Calu3 (cell line): ENCODE data around the gene CLASP1. TPM values are rescaled to one million over a fixed set of nuclear protein-coding genes. Genes with fewer than 3 reads are reported as not detected.

Source experiments
- BruUV-seq: library from RNA; stranded (reverse); fragments of 400-500 nt; replicated peaks from 2 replicates; lab custom pipeline; 2021; lab: Mats Ljungman, UMichigan
- CTCF ChIA-PET: fragments of 300-600 bp; sonication (Branson Sonifier 250); formaldehyde crosslinking; loops from one replicate; lab custom pipeline; 2022; ENCODE audit warnings: antibody characterized with exemption; lab: Charles Lee
- DNase-seq: peaks from one replicate; pipeline ENCODE4 v3.0.0; 2022
- H3K27ac Mint-ChIP-seq: one replicate; pipeline ENCODE4 v1.8.0; 2022; ENCODE audit warnings: mixed read lengths; ENCODE audit not compliant: unreplicated experiment
- H3K27me3 Mint-ChIP-seq: one replicate; pipeline ENCODE4 v1.8.0; 2022; ENCODE audit warnings: mixed read lengths; ENCODE audit not compliant: unreplicated experiment
- H3K36me3 Mint-ChIP-seq: one replicate; pipeline ENCODE4 v1.8.0; 2022; ENCODE audit warnings: mild to moderate bottlenecking, moderate library complexity, mixed read lengths; ENCODE audit not compliant: insufficient read depth, unreplicated experiment
- H3K4me1 Mint-ChIP-seq: one replicate; pipeline ENCODE4 v1.8.0; 2022; ENCODE audit warnings: mild to moderate bottlenecking, low read depth, mixed read lengths; ENCODE audit not compliant: unreplicated experiment
- H3K4me3 Mint-ChIP-seq: one replicate; pipeline ENCODE4 v1.8.0; 2022; ENCODE audit warnings: mild to moderate bottlenecking, low read depth, moderate library complexity, mixed read lengths; ENCODE audit not compliant: unreplicated experiment
- H3K9me3 Mint-ChIP-seq: one replicate; pipeline ENCODE4 v1.8.0; 2022; ENCODE audit warnings: low read depth, mixed read lengths; ENCODE audit not compliant: unreplicated experiment
- CTCF ChIP-seq: fragments of 200-600 bp; IDR thresholded peaks from one replicate; pipeline ENCODE4 v1.8.0; 2022; ENCODE audit warnings: antibody characterized with exemption; ENCODE audit not compliant: unreplicated experiment
- intact Hi-C: fragments of 100-400 bp; cut with micrococcal nuclease; formaldehyde crosslinking; loops from one replicate; pipeline ENCODE4 v1.10.0; 2022; ENCODE audit not compliant: unreplicated experiment
- total RNA-seq: library from RNA; stranded (reverse); gene quantifications from 2 replicates; pipeline ENCODE4 v1.2.3, GENCODE V29; 2022

The CLASP1 gene
- total RNA-seq, 1 experiment from 2014 or later, result 59.7 TPM

- BruUV-seq, result no TSS peak
- Mint-ChIP-seq H3K4me3 (no peak overlapping the region), H3K27ac (no peak overlapping the region), H3K4me1 (peaks cover 8% of the 10 kb centered on the region), H3K9me3 (peaks cover 3% of the 10 kb centered on the region), H3K36me3 (no peaks in the 10 kb centered on the region), H3K27me3 (no peaks in the 10 kb centered on the region)
- no peak for DNase-seq
- TF ChIP-seq CTCF, result no peak
- CTCF ChIA-PET, result interaction anchor here (0.7 kb wide), 1 partner anchor 1374 kb away, joined by 4 read pairs; no protein-coding TSS in a partner anchor
- intact Hi-C loops, result no loop called here
These were observed 23.3 kb downstream of the CLASP1 start for GRCh38 chr2:121625953-121626352.

DNA sequence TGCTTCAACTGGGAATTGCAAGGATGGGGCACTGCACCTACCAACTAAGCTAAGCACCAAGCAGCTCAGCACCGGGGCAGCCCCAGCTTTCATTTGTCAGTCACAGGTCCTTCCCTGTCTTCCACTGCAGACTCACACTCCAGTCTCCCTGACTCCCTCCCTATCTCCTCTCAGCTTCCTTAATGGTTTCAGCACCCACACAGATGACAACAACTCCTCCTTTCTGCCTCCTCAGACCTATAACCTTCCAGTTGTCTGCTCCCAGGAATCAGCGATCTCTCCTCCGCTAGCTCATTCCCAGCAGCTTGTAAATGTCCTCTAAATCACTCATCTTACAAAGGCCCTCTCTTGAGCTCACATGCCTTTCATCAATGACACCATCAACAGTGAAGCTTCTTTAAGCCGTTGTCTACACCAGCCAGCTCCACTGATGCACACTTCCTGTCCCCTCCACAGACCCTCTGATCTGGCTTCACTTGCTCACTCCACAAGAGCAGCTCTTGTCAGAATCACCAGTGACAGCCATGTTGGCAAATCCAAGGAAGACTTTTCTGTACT is 32.1 kb downstream of the CLASP1 start:
- no peak for TF ChIP-seq CTCF
- no peaks in the 10 kb centered on the region for H3K9me3 Mint-ChIP-seq
- DNase-seq, result no peak
- intact Hi-C loops, result no loop called here
- H3K27ac Mint-ChIP-seq, result no peak overlapping the region
- H3K4me1 Mint-ChIP-seq, result no peaks in the 10 kb centered on the region
- CTCF ChIA-PET, result no interaction called here
- BruUV-seq, result no TSS peak
- peaks cover 6% of the 10 kb centered on the region for H3K36me3 Mint-ChIP-seq
- no peak overlapping the region for H3K4me3 Mint-ChIP-seq
- no peaks in the 10 kb centered on the region for H3K27me3 Mint-ChIP-seq

DNA sequence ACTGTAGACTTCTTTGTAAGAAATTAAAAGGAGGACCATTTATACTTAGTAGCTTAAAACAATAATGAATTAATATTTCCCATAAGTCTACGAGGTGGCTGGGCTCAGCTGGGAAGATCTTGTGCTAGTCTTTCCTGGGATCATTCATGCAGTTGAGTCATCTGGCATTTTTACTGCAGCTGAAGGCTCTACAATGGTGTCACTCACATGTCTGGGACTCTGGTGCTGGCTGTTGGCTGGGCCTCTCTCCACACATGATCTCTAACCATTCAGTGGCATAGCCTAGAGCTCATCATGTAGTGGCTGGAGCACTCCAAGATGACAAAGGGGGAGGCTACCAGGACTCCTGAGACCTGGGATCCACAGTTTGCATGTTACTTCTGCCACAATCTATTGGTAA is 35.5 kb downstream of the CLASP1 start:
- no peaks in the 10 kb centered on the region for H3K9me3 Mint-ChIP-seq
- H3K27me3 Mint-ChIP-seq, result no peaks in the 10 kb centered on the region
- intact Hi-C loops, result no loop called here

DNA sequence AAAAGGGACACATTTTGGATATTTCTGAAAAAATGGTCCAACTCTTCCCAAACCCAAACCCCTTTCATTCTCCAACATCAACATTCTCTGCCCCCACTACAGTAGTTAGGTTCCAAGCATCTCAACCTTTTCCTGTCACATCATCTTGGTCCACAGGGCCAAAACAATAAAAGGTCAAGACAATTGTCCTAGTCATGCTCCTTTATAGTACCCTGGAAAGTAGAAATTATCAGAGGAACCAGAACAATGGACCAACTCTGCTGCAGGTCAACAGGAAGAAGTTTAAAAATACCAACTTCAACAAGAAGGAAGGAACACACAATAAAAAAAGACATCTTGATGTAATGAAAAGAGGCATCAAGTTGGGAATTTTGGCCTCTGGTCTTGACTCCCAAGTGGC is 36.1 kb downstream of the CLASP1 start:
- Mint-ChIP-seq H3K36me3 (peaks cover 6% of the 10 kb centered on the region), H3K4me1 (no peaks in the 10 kb centered on the region), H3K4me3 (no peak overlapping the region), H3K27ac (no peak overlapping the region), H3K9me3 (no peaks in the 10 kb centered on the region), H3K27me3 (no peaks in the 10 kb centered on the region)
- no peak for TF ChIP-seq CTCF
- no TSS peak for BruUV-seq
- CTCF ChIA-PET, result no interaction called here
- intact Hi-C loops, result no loop called here
- no peak for DNase-seq

More for the DNA sequence above, 35.5 kb downstream of the CLASP1 start:
- BruUV-seq, result no TSS peak
- H3K36me3 Mint-ChIP-seq, result peaks cover 6% of the 10 kb centered on the region
- no peak overlapping the region for H3K27ac Mint-ChIP-seq
- DNase-seq, result no peak
- no peaks in the 10 kb centered on the region for H3K4me1 Mint-ChIP-seq
- no peak for TF ChIP-seq CTCF
- no peak overlapping the region for H3K4me3 Mint-ChIP-seq
- CTCF ChIA-PET, result no interaction called here
